Measurements from ENCODE around the gene CELF2.

DNA sequence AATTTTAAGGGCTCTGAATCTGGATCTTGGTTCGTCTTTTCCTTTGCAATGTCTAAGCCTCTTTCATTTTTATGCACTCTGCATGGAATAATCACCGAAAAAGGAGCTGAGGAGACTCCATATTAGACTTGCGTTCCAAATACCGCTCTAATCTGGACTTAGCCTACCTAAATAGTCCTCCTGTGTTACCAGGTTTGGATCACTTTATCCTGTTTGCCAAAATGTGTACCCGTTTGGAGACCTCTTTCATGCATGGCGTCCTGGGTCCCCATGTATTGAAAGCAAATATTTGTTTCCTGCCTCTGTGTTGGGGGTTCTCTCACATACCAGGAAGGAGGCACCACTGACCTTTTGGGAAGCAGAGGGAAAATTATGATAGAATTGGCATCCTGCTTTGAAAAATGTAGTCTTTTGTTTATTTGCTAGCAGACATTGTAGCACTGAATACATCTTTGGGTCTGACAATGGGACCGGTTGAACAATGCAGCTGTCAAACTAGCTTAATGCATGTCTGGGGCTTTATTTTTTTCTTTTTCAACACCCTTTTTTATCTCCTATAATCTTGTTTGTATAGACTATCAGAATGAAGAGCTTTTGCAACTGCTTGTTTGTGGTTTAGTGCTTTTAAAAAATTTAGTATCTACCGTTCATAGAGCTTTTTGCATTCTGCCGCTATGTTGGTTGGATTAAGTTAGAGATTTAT, 11.8 kb upstream of the CELF2 start:
- TF ChIP-seq, protein P1, sequence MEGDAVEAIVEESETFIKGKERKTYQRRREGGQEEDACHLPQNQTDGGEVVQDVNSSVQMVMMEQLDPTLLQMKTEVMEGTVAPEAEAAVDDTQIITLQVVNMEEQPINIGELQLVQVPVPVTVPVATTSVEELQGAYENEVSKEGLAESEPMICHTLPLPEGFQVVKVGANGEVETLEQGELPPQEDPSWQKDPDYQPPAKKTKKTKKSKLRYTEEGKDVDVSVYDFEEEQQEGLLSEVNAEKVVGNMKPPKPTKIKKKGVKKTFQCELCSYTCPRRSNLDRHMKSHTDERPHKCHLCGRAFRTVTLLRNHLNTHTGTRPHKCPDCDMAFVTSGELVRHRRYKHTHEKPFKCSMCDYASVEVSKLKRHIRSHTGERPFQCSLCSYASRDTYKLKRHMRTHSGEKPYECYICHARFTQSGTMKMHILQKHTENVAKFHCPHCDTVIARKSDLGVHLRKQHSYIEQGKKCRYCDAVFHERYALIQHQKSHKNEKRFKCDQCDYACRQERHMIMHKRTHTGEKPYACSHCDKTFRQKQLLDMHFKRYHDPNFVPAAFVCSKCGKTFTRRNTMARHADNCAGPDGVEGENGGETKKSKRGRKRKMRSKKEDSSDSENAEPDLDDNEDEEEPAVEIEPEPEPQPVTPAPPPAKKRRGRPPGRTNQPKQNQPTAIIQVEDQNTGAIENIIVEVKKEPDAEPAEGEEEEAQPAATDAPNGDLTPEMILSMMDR (IDR thresholded peaks at IDR 0.05 in 4 of 5, conservative IDR thresholded peaks at IDR 0.05 in 1 of 5), result no peak
- TF ChIP-seq POLR2A (IDR thresholded peaks at IDR 0.05), result no peak
